ENCODE measurements around the gene HSD17B11.

- TF ChIP-seq, protein P1, sequence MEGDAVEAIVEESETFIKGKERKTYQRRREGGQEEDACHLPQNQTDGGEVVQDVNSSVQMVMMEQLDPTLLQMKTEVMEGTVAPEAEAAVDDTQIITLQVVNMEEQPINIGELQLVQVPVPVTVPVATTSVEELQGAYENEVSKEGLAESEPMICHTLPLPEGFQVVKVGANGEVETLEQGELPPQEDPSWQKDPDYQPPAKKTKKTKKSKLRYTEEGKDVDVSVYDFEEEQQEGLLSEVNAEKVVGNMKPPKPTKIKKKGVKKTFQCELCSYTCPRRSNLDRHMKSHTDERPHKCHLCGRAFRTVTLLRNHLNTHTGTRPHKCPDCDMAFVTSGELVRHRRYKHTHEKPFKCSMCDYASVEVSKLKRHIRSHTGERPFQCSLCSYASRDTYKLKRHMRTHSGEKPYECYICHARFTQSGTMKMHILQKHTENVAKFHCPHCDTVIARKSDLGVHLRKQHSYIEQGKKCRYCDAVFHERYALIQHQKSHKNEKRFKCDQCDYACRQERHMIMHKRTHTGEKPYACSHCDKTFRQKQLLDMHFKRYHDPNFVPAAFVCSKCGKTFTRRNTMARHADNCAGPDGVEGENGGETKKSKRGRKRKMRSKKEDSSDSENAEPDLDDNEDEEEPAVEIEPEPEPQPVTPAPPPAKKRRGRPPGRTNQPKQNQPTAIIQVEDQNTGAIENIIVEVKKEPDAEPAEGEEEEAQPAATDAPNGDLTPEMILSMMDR (conservative IDR thresholded peaks at IDR 0.05 in 1 of 2, IDR thresholded peaks at IDR 0.05 in 1 of 2; ENCODE audit: low read depth in 1 of 2, low read length in 2 of 2), result no peak
- TF ChIP-seq EZH2 (IDR thresholded peaks at IDR 0.05; ENCODE audit: low read length, missing control alignments), result no peak
These were observed 84.9 kb downstream of the HSD17B11 start for GRCh38 chr4:87306056-87306455.

All from fibroblast of lung (primary cell).